ENCODE measurements around the gene TFAM. TPM values are rescaled to one million over a fixed set of nuclear protein-coding genes. Genes with fewer than 3 reads are reported as not detected.

The TFAM gene
- total and polyA plus RNA-seq, 4 donors, result 12.5 to 22.9 (median 18.4) TPM

- no peak for DNase-seq (ENCODE audit: low spot score)
- WGBS, result 62% methylated on average over 3 of the region's 3 CpGs
- no peak overlapping the region for H3K27ac ChIP-seq (ENCODE audit: low read depth in 1 of 2, low read length in 2 of 2)
- H3K36me3 ChIP-seq (ENCODE audit: control insufficient read depth in 4 of 4, insufficient read depth in 3 of 4, low read depth in 1 of 4, low read length in 3 of 4), result no peaks in the 10 kb centered on the region
- H3K4me3 ChIP-seq (ENCODE audit: low read depth in 1 of 3, low read length in 3 of 3), result no peak overlapping the region
- no peaks in the 10 kb centered on the region for H3K4me1 ChIP-seq (ENCODE audit: control insufficient read depth in 4 of 4, insufficient read depth in 4 of 4, low read length in 3 of 4)
- no peaks in the 10 kb centered on the region for H3K27me3 ChIP-seq (ENCODE audit: control insufficient read depth in 4 of 4, insufficient read depth in 4 of 4, low read length in 3 of 4)
- no peak overlapping the region for H3K9ac ChIP-seq (ENCODE audit: low read depth in 1 of 2, low read length in 2 of 2)
- TF ChIP-seq EGR1 (IDR thresholded peaks at IDR 0.05; ENCODE audit: low read depth in 2 of 2) (no peak), YY1 (IDR thresholded peaks at IDR 0.05) (no peak), RAD21 (IDR thresholded peaks at IDR 0.05) (no peak), FOXA1 (IDR thresholded peaks at IDR 0.05) (no peak), REST (IDR thresholded peaks at IDR 0.05) (no peak), SP1 (IDR thresholded peaks at IDR 0.05) (no peak), HNF4A (conservative IDR thresholded peaks at IDR 0.05) (no peak)
- TF ChIP-seq, protein P1, sequence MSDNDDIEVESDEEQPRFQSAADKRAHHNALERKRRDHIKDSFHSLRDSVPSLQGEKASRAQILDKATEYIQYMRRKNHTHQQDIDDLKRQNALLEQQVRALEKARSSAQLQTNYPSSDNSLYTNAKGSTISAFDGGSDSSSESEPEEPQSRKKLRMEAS (IDR thresholded peaks at IDR 0.05), result no peak
- TF ChIP-seq, protein P2, sequence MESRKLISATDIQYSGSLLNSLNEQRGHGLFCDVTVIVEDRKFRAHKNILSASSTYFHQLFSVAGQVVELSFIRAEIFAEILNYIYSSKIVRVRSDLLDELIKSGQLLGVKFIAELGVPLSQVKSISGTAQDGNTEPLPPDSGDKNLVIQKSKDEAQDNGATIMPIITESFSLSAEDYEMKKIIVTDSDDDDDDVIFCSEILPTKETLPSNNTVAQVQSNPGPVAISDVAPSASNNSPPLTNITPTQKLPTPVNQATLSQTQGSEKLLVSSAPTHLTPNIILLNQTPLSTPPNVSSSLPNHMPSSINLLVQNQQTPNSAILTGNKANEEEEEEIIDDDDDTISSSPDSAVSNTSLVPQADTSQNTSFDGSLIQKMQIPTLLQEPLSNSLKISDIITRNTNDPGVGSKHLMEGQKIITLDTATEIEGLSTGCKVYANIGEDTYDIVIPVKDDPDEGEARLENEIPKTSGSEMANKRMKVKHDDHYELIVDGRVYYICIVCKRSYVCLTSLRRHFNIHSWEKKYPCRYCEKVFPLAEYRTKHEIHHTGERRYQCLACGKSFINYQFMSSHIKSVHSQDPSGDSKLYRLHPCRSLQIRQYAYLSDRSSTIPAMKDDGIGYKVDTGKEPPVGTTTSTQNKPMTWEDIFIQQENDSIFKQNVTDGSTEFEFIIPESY (IDR thresholded peaks at IDR 0.05), result no peak
- peaks cover 0 to 3% (median 1%) of the 10 kb centered on the region in 4 donors for H3K9me3 ChIP-seq (ENCODE audit: control insufficient read depth in 4 of 4, low read length in 3 of 4)
Observed at GRCh38 chr10:58444321-58444720, 59.1 kb downstream of the TFAM start.

DNA sequence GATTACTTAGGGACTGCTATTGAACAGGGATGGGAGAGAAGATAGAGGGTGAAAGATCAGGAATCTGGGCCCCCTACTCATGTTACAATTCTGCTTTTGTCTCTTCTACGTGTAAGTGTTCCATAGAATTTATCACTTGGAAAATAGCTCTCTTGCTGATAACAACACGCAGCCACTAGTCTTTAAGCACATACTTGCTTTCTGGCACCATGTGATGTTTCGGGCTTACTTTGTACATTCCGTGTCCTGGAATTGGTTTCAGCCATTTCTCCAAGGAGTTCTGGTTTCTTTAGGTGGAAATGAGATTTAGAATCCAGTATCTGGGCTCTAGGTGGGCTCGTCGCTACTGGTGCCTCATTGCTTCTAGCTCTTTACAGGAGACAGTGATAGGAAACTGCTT, 59.7 kb downstream of the TFAM start:
- no peaks in the 10 kb centered on the region for H3K27me3 ChIP-seq (ENCODE audit: control insufficient read depth in 4 of 4, insufficient read depth in 4 of 4, low read length in 3 of 4)
- WGBS, result 90% methylated on average over 6 of the region's 6 CpGs
- H3K36me3 ChIP-seq (ENCODE audit: control insufficient read depth in 4 of 4, insufficient read depth in 3 of 4, low read depth in 1 of 4, low read length in 3 of 4), result no peaks in the 10 kb centered on the region
- DNase-seq (ENCODE audit: low spot score), result no peak
- no peak overlapping the region for H3K4me3 ChIP-seq (ENCODE audit: low read depth in 1 of 3, low read length in 3 of 3)
- TF ChIP-seq RAD21 (IDR thresholded peaks at IDR 0.05) (no peak), RXRA (IDR thresholded peaks at IDR 0.05) (no peak), HNF4G (IDR thresholded peaks at IDR 0.05) (no peak)
- H3K9ac ChIP-seq (ENCODE audit: low read depth in 1 of 2, low read length in 2 of 2), result no peak overlapping the region
- peaks cover 0 to 3% (median 1%) of the 10 kb centered on the region in 4 donors for H3K9me3 ChIP-seq (ENCODE audit: control insufficient read depth in 4 of 4, low read length in 3 of 4)
- H3K27ac ChIP-seq (ENCODE audit: low read depth in 1 of 2, low read length in 2 of 2), result no peak overlapping the region
- no peaks in the 10 kb centered on the region for H3K4me1 ChIP-seq (ENCODE audit: control insufficient read depth in 4 of 4, insufficient read depth in 4 of 4, low read length in 3 of 4)

DNA sequence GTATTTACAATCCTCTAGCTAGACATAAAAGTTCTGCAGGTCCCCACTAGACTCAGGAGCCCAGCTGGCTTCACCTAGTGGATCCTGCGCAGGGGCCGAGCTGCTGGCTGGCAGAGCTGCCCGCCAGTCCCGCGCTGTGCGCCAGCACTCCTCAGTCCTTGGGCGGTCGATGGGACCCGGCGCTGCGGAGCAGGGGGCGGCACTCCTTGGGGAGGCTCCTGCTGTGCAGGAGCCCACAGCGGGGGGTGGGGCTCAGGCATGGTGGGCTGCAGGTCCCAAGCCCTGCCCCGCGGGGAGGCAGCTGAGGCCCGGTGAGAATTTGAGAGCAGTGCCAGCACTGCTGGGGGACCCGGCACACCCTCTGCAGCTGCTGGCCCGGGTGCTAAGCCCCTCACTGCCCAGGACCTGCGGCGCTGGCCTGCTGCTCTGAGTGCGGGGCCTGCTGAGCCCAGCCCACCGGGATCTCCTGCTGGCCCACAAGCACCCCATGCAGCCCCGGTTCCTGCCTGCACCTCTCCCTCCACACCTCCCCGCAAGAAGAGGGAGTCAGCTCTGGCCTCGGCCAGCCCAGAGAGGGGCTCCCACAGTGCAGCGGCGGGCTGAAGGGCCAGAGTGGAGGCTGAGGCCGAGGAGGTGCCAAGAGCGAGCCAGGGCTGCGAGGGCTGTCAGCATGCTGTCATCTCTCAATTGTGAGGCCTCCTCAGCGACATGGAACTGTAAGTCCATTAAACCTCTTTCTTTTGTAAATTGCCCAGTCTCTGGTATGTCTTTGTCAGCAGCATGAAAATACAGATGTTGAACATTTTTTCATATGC, 63.1 kb downstream of the TFAM start:
- no peak overlapping the region for H3K9ac ChIP-seq (ENCODE audit: low read depth in 1 of 2, low read length in 2 of 2)
- 97% methylated on average over 31 of the region's 31 CpGs for WGBS
- peaks cover 0 to 3% (median 0%) of the 10 kb centered on the region in 4 donors for H3K9me3 ChIP-seq (ENCODE audit: control insufficient read depth in 4 of 4, low read length in 3 of 4)
- H3K36me3 ChIP-seq (ENCODE audit: control insufficient read depth in 4 of 4, insufficient read depth in 3 of 4, low read depth in 1 of 4, low read length in 3 of 4), result no peaks in the 10 kb centered on the region
- no peaks in the 10 kb centered on the region for H3K27me3 ChIP-seq (ENCODE audit: control insufficient read depth in 4 of 4, insufficient read depth in 4 of 4, low read length in 3 of 4)
- H3K4me1 ChIP-seq (ENCODE audit: control insufficient read depth in 4 of 4, insufficient read depth in 4 of 4, low read length in 3 of 4), result peaks cover 3 to 12% (median 5%) of the 10 kb centered on the region in 4 donors
- H3K27ac ChIP-seq (ENCODE audit: low read depth in 1 of 2, low read length in 2 of 2), result no peak overlapping the region
- H3K4me3 ChIP-seq (ENCODE audit: low read depth in 1 of 3, low read length in 3 of 3), result no peak overlapping the region
- DNase-seq (ENCODE audit: low spot score), result no peak
- no peak for TF ChIP-seq HNF4A (conservative IDR thresholded peaks at IDR 0.05)
- TF ChIP-seq TAF1 (conservative IDR thresholded peaks at IDR 0.05), result no peak
- no peak for TF ChIP-seq GABPA (IDR thresholded peaks at IDR 0.05 in 1 of 2, conservative IDR thresholded peaks at IDR 0.05 in 1 of 2)
- TF ChIP-seq ATF3 (IDR thresholded peaks at IDR 0.05), result no peak
- TF ChIP-seq NR2F2 (IDR thresholded peaks at IDR 0.05), result no peak
- TF ChIP-seq RAD21 (IDR thresholded peaks at IDR 0.05), result no peak
- no peak for TF ChIP-seq RXRA (IDR thresholded peaks at IDR 0.05)
- TF ChIP-seq CTCF (IDR thresholded peaks at IDR 0.05; ENCODE audit: low read depth, low read length, missing input control), result no peak
- no peak for TF ChIP-seq YY1 (IDR thresholded peaks at IDR 0.05)
- TF ChIP-seq JUND (IDR thresholded peaks at IDR 0.05), result no peak
- TF ChIP-seq EGR1 (IDR thresholded peaks at IDR 0.05; ENCODE audit: low read depth in 2 of 2), result no peak
- no peak for TF ChIP-seq SP1 (IDR thresholded peaks at IDR 0.05)

Data from liver (tissue), 9 donors.